Stimulated activated CD4-positive, alpha-beta T cell treated with anti-CD3 and anti-CD28 coated beads, Interleukin-12 subunit alpha, Interleukin-12 subunit beta, amount 100 ng/mL, for 24 hours (primary cell): ENCODE data around the gene KRT12.

ENCODE experiments used
- DNase-seq, 2 experiments: peaks; one replicate each; pipeline ENCODE4 v3.0.0-alpha.2; 2020; ENCODE audit warnings: low read depth in 2 of 2

KRT12 gene

GRCh38 chr17:40866838-40867237, at the start of gene KRT12:
Gene KRT12, minus strand, starts transcription at chr17:40867223. Its CDS starts 37 bp downstream, at chr17:40867186.
- DNase-seq: no peak

GRCh38 chr17:40916366-40916765, 49.3 kb upstream of the KRT12 start:
- DNase-seq: no peak

GRCh38 chr17:40915721-40916256, 48.8 kb upstream of the KRT12 start:
- DNase-seq: no peak

DNA sequence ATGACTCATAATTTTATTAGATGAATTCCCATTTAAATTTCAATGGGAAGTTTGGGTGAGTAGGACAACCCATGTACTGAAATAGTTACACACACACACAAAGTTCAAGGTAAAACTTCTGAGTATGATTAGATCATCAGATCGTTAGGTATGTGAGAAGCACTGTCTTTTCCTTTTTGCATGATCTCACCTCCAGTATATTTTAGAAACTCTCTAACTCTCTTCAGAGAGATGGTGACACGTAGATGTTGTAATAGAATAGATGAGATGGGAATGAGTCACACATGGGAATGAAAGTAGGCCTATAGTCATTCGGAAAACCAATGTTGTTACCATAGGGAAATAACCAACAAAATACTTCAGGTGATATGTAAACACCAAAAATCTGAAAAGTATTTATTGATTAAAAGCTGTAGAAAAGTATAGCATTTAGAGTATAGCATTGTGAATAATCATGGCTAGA, 48.2 kb upstream of the KRT12 start:
- DNase-seq: no peak

- DNase-seq: no peak
These were observed 47.2 kb upstream of the KRT12 start for GRCh38 chr17:40914075-40914855.

DNA sequence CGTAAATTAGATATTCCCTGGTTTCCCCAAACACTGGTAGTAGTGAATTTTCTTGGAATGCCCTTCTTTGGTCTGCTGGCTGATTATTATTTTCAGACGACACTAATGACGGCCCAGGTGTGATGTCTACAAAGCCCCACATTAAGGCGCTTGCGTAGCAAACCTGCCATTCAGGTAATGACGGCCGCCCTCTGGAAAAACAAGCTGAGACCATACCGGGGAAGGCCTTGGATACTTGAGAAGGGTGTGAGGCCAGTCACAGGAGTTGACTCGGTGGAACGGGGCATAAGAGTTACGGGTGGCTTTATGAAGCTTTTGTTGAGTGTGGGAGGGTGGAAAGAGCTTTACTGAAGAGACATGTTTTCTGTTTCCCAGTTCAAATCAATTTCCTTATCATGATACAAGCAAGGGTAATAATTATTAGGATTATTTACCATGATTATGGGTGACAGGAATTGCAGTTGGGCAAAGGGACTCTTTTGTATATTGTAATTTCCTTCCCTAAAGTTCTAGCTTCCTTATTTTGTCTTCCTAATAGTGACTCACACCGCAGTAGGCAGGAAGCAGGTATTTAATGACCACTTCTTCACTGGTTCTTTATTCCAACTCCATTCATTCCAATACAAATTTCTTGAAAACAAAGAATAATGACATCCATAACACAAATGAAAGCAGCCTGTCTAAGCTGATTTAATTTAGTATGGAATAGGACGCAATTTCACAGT, 45.6 kb upstream of the KRT12 start:
- no peak for DNase-seq

DNA sequence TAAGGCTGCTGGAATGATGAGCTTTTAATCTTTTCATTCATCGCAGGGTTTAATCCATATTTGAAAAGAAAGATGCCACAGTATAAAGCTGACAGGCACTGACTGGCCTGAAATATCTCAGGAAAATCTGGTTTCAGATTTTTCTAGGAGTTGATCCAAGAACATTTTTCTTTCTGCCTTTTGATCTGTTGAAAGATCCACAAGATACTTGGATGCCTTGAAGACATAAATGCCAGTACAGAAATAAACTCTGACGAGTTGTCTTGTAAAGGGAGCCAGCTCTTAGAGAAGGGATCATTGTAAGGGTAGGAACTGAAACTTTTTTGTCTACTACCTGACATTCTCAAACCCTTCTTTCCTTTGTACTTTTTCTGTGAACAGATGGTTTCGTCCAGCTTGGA, 43.4 kb upstream of the KRT12 start:
- DNase-seq: no peak

DNA sequence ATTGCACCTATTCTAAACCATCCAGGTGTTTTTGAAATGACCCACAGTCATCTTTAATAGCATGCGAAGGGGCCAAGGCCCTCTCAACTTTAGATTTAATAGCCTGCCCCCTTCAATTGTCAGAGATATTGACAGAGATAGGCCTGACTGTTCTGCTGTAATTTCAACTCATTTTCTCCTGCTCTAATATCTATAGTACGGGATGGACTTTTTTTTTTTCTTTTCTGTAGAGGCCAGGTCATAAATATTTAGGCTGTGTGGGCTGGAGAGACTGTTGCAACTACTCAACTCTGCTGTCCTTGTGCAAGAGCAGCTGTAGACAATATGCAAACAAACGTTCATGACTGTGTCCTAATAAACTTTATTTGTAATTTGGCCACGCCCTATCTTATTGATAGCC, 42.7 kb upstream of the KRT12 start:
- DNase-seq: no peak

- peak; percentile 48 to 56 for DNase-seq
These were observed 42.3 kb upstream of the KRT12 start for GRCh38 chr17:40909351-40909750.

- no peak for DNase-seq
These were observed 39.6 kb upstream of the KRT12 start for GRCh38 chr17:40906613-40907012.

GRCh38 chr17:40905370-40905769, 38.3 kb upstream of the KRT12 start:
- DNase-seq: no peak

DNA sequence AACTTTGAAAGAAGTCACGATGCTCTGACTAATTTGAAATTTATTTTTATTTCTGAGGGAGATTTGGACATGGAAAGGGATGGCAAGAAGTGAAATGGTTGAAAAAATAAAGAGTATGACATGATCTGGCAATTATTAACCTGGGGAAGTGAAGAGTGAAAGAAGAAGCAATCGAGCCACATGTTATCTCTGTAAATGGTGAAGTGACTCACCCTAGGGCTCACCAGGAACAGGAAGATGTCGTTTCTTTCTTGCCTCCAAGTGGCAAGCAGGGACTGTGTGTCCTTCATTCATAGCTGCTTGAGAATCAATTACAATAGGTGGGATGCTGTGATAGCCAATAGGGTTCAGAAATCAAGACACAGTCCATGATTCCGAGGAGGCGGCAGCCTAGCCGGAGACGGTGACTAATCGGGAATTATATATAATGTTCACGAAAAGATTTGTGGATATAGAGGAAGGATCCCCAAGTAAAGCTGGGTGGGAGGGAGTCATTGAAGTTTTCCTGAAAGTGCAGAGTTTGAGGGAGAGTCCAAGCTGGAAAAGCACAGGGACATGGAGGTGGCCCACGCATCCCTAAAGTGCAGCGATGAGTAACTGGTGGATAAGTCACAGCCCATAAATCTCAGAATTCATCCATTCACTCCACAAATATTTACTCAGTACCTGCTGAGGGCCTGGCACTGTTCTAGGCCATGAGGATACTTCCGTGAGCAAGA, 36.3 kb upstream of the KRT12 start:
- DNase-seq: no peak

DNA sequence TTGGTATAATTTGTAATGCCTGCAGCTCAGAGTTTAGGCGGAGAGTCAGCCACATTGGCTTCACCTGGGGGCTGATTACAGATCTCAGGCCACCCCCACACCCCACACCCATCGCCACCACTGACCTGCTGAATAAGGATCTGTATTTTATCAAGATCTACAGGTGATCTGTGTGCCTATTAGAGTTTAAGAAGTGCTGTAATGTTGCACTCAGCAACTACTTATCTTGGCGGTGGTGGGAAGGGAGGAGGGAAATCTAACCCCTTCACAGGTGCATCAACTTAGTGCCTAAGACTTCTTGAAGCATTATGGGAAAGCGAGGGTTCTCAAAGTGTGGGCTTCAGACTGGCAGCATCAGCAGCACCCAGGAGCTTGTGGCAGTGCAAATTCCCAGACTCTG, 35.5 kb upstream of the KRT12 start:
- DNase-seq: no peak

GRCh38 chr17:40901981-40902474, 35.0 kb upstream of the KRT12 start:
- DNase-seq: no peak

- no peak for DNase-seq
These were observed 33.9 kb upstream of the KRT12 start for GRCh38 chr17:40900809-40901356.

DNA sequence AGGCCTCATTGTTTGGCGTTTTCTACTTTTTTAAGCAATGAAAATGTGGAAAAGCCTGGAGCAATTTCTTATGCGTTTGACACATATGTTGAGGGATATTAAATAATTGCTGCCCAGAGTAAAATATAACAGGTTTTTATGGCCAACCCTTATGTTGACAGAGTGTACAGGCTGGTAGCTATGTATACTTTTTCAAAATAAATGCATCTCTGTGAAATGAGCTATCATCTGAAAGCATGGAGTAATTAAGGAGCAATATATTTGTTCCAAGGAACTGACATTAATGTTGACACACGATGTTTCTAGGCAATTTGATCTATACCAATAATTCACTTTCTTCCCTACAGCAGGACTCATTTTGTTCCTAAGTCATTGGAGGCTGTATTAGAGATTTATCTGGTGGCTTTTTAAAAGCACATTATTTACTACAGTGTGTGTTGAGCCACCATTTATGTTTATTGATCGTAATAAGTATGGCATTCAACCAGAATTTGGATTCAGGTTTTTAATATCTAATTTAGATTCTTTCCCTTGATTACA, 30.0 kb upstream of the KRT12 start:
- no peak for DNase-seq

GRCh38 chr17:40895106-40895730, 28.2 kb upstream of the KRT12 start:
- no peak for DNase-seq

- DNase-seq: no peak
These were observed 21.2 kb upstream of the KRT12 start for GRCh38 chr17:40888196-40888720.

DNA sequence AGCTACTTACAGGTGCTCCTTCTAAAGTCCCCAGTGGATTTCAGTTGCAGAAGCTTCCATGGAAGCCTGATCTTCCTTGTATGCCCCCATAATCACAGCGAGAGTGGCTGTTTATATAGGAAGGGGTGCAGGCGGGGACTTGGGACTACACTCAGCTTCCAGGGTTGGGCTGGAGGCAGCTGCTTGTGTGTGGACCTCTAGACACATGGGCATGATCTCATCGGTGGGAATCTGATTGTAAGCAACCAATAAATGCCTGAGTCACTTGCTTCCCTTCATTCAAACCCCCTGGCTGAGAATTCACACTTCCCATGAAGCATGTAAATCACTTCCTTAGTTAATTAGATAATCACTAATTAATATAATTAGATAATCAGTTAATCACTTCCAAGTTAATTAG, 19.1 kb upstream of the KRT12 start:
- no peak for DNase-seq

DNA sequence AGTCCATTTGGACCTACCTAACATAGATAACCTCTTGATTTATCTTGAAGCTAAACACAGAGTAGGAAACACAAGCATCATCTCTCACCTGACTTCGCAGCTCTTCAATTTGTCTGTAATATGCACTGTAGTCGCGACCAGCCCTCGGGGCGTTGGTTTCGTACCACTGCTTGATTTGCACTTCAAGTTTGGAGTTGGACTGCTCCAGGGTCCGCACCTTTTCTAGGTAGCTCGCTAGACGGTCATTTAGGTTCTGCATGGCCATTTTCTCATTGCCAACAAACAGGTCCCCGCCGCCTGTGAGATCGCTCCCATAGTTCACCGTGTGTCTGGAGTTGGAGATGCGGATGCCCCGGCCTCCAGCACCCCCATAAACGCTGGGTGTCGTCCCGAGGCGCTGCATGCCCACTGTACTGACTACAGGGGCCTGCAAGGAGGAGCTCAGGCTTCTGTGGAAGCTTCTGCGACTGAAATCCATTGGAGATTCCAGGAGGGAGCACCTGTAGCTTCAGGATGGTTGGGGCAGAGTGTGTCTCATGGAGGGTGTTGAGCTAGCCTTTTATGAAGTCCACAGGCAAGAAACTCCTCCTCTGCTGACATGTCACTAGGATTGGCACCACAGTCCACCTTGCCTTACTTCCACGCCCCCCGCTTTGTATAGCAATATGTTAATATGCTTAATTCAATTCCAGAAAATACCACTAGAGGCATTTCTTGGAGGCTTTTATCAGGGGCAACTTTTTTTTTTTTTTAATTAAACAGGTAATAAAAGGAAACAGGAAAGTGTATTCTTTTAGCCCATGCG, 17.9 kb upstream of the KRT12 start, which contains the start of gene KRT20:
TSS of gene KRT20 (minus strand) at position 535 of the 805 bp plus-strand sequence. CDS start at position 478, 57 bp downstream.
- DNase-seq: no peak
